GM12873 (cell line): Measurements from ENCODE around the gene GLRX3.

Experiments
- CTCF ChIP-seq: IDR thresholded peaks from 2 replicates; pipeline ENCODE4 v1.5.1; 2012; ENCODE audit warnings: low read depth, mild to moderate bottlenecking, moderate library complexity, low read length, control low read depth; ENCODE audit not compliant: insufficient read depth; ENCODE audit errors: missing control alignments

The GLRX3 gene

GRCh38 chr10:130169136-130169859 lies 33.1 kb downstream of the GLRX3 start:
- TF ChIP-seq CTCF: no peak

DNA sequence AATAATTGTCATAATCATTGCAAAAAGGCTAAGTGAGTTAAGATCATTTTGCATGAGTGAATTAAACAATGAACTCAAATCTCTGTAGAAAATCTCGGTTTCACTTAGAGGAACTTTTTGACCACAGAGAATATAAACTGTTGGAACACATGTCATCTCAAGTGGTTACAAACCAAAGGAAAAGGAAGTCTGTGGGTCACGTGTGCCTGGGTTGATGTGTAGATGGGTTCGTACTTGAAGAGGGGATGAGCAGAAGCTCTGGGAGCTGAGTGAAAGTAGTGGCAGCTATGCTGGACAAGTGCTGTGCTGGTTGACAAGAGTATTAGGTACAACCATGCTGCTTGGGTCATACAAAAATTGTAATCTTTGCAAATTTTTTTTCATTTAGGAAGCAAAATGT lies 35.0 kb downstream of the GLRX3 start:
- TF ChIP-seq CTCF: no peak

DNA sequence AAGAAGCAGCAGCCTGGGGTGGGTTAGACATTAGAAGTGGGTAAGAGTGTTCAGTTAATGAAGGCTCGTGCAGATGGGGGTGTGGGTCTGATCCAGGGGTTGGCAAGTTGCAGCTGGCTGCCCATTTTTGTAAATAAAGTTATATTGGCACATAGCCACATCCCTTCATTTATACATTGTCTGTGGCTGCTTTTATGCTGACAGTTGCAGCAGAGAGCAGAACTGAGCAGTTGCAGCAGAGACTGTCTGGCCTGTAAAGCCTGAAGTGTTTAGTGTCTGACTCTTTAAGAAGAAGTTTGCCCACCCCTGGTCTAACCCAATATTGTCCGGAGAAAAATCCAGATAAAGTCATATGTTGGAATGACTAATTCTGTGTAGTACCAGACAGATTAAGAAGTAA lies 38.1 kb downstream of the GLRX3 start:
- TF ChIP-seq CTCF: no peak

DNA sequence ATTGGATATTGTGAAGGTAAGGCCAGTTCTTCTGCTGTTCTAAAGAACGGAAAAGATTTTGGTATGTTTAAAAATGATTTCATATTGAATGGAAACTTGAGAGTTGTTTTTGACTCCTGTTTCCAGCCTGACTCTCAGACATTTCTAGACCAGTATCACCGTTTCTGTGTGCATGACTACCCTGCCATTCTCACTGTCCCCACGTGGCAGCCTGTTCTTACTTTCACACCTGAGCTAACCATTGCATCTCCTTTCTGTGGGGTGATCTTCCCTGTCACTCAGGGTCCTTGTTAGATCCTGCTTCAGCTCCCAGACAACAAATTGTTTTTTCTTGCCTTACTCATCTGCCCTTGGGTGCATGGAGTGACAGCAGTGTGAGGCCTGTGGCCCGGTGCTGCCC lies 38.9 kb downstream of the GLRX3 start:
- no peak for TF ChIP-seq CTCF

DNA sequence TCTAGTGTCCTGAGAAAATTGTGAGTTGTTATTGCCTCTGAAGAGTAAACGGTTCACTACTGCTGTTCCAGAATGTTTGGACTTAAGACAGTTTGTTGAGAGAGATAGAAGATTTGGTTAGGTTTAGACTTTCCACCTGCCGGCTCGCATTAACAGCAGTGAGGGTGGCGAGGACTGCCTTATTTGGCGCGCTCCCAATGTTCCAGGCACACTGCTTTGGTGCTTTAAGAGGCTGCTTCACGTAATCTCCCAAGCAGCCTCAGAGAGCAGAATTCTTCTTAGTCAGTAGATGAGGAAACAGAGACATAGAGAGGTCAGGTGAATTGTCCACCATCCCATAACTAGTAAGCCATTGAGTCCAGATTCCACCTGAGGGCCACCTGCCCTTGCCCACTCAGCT lies 41.1 kb downstream of the GLRX3 start:
- TF ChIP-seq CTCF: no peak

DNA sequence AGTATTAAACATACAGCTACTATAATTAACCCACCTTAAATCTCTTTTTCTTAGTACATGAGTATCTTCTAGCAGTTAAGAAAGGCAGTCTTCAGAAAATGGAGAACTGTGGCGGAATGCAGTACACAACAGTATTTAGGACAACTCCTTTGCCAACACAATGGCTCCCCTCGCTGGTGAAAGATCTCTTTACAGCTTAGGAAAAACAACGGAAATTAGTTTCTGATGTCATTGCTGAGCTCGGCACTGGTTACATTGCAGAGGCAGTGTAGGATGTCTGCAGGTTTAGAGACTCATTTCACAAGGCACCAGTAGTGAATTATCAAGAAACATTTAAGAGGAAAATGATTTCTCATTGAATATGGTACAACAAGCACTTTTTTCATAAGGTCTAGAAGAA lies 43.4 kb downstream of the GLRX3 start:
- TF ChIP-seq CTCF: peak; percentile 35

GRCh38 chr10:130180416-130180815 lies 44.2 kb downstream of the GLRX3 start:
- no peak for TF ChIP-seq CTCF

- no peak for TF ChIP-seq CTCF
Observed at GRCh38 chr10:130181858-130182257, 45.7 kb downstream of the GLRX3 start.
